GM19438 (cell line): Measurements from ENCODE around the gene DPEP2NB.

Source experiments
- ATAC-seq: cut with Tn5 transposase; IDR thresholded peaks from one replicate; pipeline ENCODE4 v1.9.1; 2021; ENCODE audit warnings: low read depth; ENCODE audit not compliant: unreplicated experiment

DPEP2NB gene

GRCh38 chr16:67964477-67965131 lies 51.1 kb downstream of the DPEP2NB start:
- ATAC-seq, result no peak

DNA sequence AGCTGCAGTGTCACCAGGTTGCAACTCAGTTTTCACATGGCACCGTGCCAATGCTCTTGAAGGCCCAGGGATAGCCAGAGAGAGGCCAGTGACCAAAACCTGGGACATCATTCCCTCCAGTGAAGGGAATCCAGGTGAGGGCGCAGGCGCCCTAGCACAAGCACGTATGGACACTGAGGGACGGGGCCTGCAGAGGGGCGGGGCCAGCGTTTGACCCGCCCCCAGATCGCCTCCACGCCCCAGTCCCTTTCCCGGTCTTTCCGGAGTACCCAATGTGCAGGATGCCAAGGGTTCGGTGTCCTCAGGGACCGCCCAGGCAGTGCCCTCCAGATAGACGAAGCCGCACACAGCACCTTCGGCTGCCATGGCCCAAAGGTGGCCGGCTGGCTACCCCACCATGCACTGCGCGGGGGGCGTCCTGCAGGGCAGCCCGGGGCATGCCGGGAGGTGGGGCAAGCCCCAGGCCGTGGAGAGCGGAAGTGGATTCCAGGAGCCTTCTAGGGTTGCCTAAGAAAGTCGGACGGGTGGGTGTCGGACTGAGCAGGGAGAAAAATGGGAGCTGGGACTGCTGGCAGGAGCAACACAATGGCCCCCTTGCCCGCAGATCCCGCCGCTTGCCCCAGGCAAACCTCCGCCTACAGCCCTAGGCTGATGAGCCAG lies 51.9 kb downstream of the DPEP2NB start:
- no peak for ATAC-seq
